ENCODE results near the gene AGRN.

DNA sequence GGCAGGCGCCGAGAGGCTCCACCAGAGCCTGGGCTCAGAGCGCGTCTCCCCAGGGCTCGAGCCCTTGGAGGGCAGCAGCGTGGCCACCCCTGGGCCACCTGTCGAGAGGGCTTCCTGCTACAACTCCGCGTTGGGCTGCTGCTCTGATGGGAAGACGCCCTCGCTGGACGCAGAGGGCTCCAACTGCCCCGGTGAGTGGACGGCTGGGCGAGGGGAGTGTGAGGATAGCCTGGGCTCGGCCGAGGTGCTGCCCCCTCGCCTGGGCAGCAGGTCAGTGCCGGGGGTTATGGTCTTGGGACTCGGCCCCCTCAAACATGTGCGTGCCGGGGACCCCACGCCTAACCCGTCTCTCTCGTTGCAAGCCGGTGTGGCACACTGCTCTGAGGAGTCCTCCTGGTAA, 26.8 kb downstream of the AGRN start:
- no peak for TF ChIP-seq EZH2 (IDR thresholded peaks at IDR 0.05; ENCODE audit: borderline replicate concordance, low read length)
- TF ChIP-seq, protein P1, sequence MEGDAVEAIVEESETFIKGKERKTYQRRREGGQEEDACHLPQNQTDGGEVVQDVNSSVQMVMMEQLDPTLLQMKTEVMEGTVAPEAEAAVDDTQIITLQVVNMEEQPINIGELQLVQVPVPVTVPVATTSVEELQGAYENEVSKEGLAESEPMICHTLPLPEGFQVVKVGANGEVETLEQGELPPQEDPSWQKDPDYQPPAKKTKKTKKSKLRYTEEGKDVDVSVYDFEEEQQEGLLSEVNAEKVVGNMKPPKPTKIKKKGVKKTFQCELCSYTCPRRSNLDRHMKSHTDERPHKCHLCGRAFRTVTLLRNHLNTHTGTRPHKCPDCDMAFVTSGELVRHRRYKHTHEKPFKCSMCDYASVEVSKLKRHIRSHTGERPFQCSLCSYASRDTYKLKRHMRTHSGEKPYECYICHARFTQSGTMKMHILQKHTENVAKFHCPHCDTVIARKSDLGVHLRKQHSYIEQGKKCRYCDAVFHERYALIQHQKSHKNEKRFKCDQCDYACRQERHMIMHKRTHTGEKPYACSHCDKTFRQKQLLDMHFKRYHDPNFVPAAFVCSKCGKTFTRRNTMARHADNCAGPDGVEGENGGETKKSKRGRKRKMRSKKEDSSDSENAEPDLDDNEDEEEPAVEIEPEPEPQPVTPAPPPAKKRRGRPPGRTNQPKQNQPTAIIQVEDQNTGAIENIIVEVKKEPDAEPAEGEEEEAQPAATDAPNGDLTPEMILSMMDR (conservative IDR thresholded peaks at IDR 0.05 in 1 of 2, IDR thresholded peaks at IDR 0.05 in 1 of 2; ENCODE audit: extremely low read depth in 1 of 2, insufficient read depth in 1 of 2, low read depth in 1 of 2, low read length in 2 of 2), result no peak

All from mammary epithelial cell (primary cell).